Measurements from ENCODE around the gene COL4A5. TPM values are rescaled to one million over a fixed set of nuclear protein-coding genes. Genes with fewer than 3 reads are reported as not detected.

Gene COL4A5
- total and polyA plus RNA-seq, 8 donors = 5.5 to 160 (median 48.5) TPM

GRCh38 chrX:108701633-108702032 is 262.0 kb downstream of the COL4A5 start:
- Histone ChIP-seq H3K4me3 (no peak overlapping the region), H3K27ac (no peak overlapping the region)
- WGBS, 5 donors = 63 to 89% (median 77%) methylated on average over 2 of the region's 2 CpGs

GRCh38 chrX:108702530-108702929 is 262.9 kb downstream of the COL4A5 start:
- DNase-seq = no peak
- intact Hi-C loops (cut with DNase I; ENCODE audit: low total_unique reads) = no loop called here
- TF ChIP-seq POLR2AphosphoS5 (IDR thresholded peaks at IDR 0.05) = no peak
- Histone ChIP-seq H3K4me3 (no peak overlapping the region), H3K27ac (no peak overlapping the region), H3K4me1 (no peaks in the 10 kb centered on the region), H3K36me3 (no peaks in the 10 kb centered on the region), H3K27me3 (no peaks in the 10 kb centered on the region), H3K9me3 (no peaks in the 10 kb centered on the region)
- 0 to 21% (median 14%) methylated on average over 1 of the region's 1 CpG for WGBS, 5 donors

More at GRCh38 chrX:108701633-108702032, 262.0 kb downstream of the COL4A5 start:
- no peaks in the 10 kb centered on the region for H3K4me1 ChIP-seq
- H3K27me3 ChIP-seq = no peaks in the 10 kb centered on the region
- intact Hi-C loops (cut with DNase I; ENCODE audit: low total_unique reads) = no loop called here
- TF ChIP-seq POLR2AphosphoS5 (IDR thresholded peaks at IDR 0.05) (no peak), EP300 (IDR thresholded peaks at IDR 0.05) (no peak), POLR2A (IDR thresholded peaks at IDR 0.05) (no peak)
- TF ChIP-seq, protein P1, sequence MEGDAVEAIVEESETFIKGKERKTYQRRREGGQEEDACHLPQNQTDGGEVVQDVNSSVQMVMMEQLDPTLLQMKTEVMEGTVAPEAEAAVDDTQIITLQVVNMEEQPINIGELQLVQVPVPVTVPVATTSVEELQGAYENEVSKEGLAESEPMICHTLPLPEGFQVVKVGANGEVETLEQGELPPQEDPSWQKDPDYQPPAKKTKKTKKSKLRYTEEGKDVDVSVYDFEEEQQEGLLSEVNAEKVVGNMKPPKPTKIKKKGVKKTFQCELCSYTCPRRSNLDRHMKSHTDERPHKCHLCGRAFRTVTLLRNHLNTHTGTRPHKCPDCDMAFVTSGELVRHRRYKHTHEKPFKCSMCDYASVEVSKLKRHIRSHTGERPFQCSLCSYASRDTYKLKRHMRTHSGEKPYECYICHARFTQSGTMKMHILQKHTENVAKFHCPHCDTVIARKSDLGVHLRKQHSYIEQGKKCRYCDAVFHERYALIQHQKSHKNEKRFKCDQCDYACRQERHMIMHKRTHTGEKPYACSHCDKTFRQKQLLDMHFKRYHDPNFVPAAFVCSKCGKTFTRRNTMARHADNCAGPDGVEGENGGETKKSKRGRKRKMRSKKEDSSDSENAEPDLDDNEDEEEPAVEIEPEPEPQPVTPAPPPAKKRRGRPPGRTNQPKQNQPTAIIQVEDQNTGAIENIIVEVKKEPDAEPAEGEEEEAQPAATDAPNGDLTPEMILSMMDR (IDR thresholded peaks at IDR 0.05) = no peak
- no peaks in the 10 kb centered on the region for H3K36me3 ChIP-seq
- H3K9me3 ChIP-seq = no peaks in the 10 kb centered on the region
- no peak for DNase-seq

DNA sequence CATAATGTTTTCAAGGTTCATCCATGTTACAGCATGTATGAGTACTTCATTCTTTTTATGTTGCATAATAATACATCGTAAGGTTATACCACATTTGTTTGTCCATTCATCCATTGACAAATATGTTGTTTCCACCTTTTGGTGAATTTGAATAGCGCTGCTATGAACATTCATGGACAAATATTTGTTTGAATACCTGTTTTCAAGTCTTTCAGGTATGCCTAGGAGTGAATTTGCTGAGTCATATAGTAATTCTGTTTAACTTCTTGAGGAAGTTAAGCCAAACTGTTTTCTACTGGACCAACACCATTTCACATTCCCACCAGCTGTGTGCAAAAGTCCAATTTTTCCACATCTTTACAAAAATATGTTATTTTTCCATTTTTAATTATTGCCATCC is 265.2 kb downstream of the COL4A5 start:
- DNase-seq = no peak
- Histone ChIP-seq H3K4me1 (no peaks in the 10 kb centered on the region), H3K27me3 (no peaks in the 10 kb centered on the region), H3K9me3 (no peaks in the 10 kb centered on the region), H3K27ac (no peak overlapping the region), H3K4me3 (no peak overlapping the region), H3K36me3 (no peaks in the 10 kb centered on the region)
- 34 to 75% (median 53%) methylated on average over 2 of the region's 2 CpGs for whole genome bisulfite sequencing, 5 donors
- intact Hi-C loops (cut with DNase I; ENCODE audit: low total_unique reads) = no loop called here
- no peak for TF ChIP-seq EP300 (IDR thresholded peaks at IDR 0.05)
- TF ChIP-seq, protein P1 (IDR thresholded peaks at IDR 0.05) = no peak
- no peak for TF ChIP-seq POLR2A (IDR thresholded peaks at IDR 0.05)
- no peak for TF ChIP-seq POLR2AphosphoS5 (IDR thresholded peaks at IDR 0.05)

- DNase-seq = no peak
- H3K27me3 ChIP-seq = no peaks in the 10 kb centered on the region
- no peaks in the 10 kb centered on the region for H3K4me1 ChIP-seq
- no peak overlapping the region for H3K27ac ChIP-seq
- TF ChIP-seq POLR2A (IDR thresholded peaks at IDR 0.05) (no peak), EP300 (IDR thresholded peaks at IDR 0.05) (no peak), POLR2AphosphoS5 (IDR thresholded peaks at IDR 0.05) (no peak)
- TF ChIP-seq, protein P1 (IDR thresholded peaks at IDR 0.05) = no peak
- H3K9me3 ChIP-seq = peaks cover 0 to 14% (median 5%) of the 10 kb centered on the region in 4 donors
- WGBS, 5 donors = 47 to 65% (median 59%) methylated on average over 1 of the region's 1 CpG
- intact Hi-C loops (cut with DNase I; ENCODE audit: low total_unique reads) = no loop called here
- H3K4me3 ChIP-seq = no peak overlapping the region
- H3K36me3 ChIP-seq = no peaks in the 10 kb centered on the region
Measured at GRCh38 chrX:108712886-108713285, 273.2 kb downstream of the COL4A5 start.

DNA sequence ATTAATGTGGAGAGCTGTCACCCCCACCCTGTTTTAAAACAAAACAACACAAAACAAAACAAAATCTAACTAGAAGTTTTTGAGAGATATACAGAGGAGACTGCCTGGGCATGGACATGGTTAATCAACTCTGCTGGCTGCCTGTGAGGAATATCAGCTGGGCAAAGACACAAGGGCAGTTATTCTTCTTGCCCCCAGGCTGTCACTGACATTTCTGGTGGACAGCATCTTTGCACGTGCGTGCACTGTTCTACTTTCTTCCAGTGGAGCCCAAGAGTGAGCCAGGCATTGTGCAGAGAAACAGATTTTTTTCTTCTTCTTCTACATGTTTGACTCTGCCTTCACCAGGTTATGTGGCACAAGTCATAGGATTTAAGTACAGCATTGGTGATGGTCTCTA is 282.9 kb downstream of the COL4A5 start:
- H3K4me1 ChIP-seq = no peaks in the 10 kb centered on the region
- 47 to 82% (median 69%) methylated on average over 2 of the region's 2 CpGs for WGBS, 5 donors
- H3K4me3 ChIP-seq = no peak overlapping the region
- DNase-seq = no peak
- H3K36me3 ChIP-seq = no peaks in the 10 kb centered on the region
- TF ChIP-seq EP300 (IDR thresholded peaks at IDR 0.05) (no peak), POLR2AphosphoS5 (IDR thresholded peaks at IDR 0.05) (no peak), POLR2A (IDR thresholded peaks at IDR 0.05) (no peak)
- TF ChIP-seq, protein P1 (IDR thresholded peaks at IDR 0.05) = no peak
- H3K27me3 ChIP-seq = peaks cover 0 to 2% (median 0%) of the 10 kb centered on the region in 3 donors
- H3K9me3 ChIP-seq = no peaks in the 10 kb centered on the region
- intact Hi-C loops (cut with DNase I; ENCODE audit: low total_unique reads) = no loop called here
- no peak overlapping the region for H3K27ac ChIP-seq

Measured in stomach (tissue), 9 donors.